Activated CD4-positive, CD25-positive, alpha-beta regulatory T cell treated with anti-CD3 and anti-CD28 coated beads, Interleukin-2, amount 50 U/mL, for 72 hours (primary cell): Measurements from ENCODE around the gene FABP2.
"Not testable (repeated sequence)": the region's sequence is repeated elsewhere in the genome, so short reads cannot be mapped to it uniquely, and the experiment has no call there.

Experiments
- DNase-seq: peaks from one replicate; pipeline ENCODE4 v3.0.0; 2021

The FABP2 gene

DNA sequence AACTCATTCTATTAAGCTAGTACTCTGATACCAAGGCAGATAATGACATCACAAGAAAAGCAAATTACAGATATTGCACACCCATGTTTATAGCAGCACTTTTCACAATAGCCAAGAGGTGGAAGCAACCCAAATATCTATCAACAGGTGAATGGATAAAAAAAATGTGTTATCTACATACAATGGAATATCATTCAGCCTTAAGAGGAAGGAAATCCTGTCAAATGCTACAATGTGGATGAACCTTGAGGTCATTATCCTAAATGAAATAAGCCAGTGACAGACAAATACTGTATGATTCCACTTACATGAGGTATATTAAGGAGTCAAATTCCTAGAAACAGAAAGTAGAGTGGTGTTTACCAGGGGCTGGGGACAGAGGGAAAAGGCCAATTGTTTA is 14.3 kb downstream of the FABP2 start:
- no peak for DNase-seq

- DNase-seq, result no peak
These were observed 17.5 kb downstream of the FABP2 start for GRCh38 chr4:119304431-119304830.

DNA sequence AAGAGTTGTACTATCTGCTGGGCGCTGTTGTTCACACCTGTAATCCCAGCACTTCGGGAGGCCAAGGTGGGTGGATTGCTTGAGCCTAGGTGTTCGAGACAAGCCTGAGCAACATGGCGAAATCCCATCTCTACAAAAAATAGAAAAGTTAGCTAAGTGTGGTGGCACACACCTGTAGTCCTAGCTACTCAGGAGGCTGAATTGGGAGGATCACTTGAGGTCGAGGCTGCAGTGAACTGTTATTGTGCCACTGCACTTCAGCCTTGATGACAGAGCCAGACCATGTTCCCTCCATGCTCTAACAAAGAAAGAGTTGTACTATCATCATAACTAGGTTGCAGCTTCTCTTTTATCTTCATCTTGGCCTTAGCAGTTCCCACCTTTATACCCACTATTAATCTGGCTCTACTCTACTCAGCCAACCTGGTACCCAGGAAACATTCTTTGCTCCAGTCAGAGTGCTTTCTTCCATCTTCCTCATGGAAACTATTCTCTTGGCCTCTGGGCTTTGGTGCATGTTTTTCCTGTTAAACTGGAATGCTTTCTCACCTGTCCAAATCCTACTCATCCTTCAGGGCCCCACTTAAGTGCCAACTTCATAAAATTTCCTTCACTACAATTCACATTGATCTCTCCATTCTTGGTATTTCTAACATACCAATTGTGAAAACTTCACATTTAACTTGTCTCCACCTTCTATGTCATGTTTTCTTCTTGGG is 18.2 kb downstream of the FABP2 start:
- no peak for DNase-seq

GRCh38 chr4:119302073-119302832 is 19.7 kb downstream of the FABP2 start:
- DNase-seq, result no peak

DNA sequence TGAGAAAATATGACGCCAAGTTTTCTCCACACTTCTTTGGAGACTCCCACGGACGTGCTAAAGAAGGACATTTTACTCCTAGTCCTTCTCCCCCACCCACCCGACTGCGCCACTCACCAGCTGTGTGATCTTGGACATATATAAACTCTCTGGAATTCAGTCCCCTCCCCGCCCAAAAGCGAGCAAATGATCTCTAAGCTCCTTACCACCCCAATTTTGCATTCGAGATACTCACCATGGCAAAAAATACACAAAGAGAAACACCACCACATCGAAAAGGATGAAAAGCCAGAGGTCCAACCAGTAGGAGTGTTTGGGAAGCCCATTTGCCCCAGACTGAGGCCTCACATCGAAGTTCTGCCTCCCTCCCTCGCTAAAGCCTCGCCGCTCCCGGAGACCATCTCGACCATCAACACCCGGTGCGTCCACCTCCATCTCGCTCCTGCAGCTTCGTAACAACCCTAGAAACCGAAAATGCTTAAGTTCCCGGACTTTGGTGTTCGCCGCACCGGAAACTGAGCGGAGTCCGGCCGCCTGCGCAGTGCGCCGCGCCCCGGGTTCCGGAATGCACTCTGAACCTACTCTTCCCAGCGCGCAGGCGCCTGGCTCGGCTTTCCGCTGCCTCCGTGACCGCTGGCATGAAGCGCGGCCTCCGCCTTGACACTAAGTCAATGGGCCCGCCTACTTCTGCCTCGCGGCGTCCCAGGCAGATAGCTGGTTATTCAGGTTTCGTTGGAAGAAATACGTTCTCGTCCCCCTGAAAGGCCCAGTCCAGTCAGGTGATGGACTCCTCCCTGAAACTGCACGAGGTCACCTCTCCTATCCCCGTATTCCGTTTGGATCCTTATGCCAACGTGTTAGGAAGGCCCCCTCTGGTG is 21.6 kb downstream of the FABP2 start:
- DNase-seq, result peak; percentile 93

DNA sequence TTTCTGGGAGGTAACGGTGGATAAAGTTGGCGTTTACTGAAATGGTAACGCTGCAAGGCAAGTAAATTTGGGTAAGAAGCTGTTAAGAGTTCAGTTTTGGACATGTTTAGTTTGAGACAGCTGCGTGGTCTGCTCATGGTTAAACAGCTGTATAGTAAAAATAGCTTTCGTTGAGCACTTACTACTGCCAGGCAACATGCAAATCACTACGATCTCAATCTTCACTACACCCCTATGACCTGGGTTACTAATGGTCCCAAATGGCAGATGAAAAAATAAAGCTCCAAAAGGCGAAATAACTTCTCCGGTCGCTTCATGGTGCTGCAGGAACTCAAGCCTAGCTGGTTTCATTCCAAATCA is 22.2 kb downstream of the FABP2 start:
- DNase-seq, result no peak

GRCh38 chr4:119299260-119299671 is 22.7 kb downstream of the FABP2 start:
- no peak for DNase-seq

DNA sequence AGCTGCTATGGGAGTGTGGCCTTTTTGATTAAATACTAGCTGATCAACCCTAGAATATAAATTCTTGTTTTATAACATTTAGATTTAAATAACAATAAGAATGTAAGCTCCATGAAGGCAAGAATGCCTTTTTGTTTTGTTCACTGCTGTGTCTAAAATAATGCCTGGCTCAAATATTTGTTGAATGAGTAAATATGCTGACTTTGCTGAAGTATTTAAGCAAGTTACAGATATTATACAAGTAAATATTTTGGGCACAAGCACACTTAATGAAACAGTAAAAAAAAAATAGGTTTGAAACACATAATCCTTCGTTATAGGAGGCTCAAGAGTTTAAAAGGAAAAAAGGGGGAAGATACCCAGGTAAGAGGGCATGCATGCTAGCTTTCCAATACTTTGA is 24.1 kb downstream of the FABP2 start:
- no peak for DNase-seq

GRCh38 chr4:119296356-119296755 is 25.6 kb downstream of the FABP2 start:
- DNase-seq, result no peak

DNA sequence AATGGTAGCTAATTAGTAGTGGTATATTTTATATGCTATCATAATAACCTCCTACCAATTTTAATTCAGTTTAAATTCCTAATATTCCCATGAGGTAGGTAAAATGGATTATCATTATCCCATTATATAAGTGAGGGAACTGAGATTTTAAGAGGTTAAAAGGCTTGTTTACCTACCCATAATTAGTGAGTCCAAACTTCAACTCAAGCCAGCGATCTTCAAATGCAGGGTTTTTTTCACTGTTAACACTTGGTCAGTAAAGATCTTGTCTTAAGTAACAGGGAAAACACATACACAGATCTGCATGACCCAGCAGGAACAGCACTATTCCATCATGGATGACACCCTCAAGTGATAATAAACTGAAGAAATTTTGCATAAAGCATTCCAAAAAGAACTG is 31.3 kb downstream of the FABP2 start:
- DNase-seq, result no peak

DNA sequence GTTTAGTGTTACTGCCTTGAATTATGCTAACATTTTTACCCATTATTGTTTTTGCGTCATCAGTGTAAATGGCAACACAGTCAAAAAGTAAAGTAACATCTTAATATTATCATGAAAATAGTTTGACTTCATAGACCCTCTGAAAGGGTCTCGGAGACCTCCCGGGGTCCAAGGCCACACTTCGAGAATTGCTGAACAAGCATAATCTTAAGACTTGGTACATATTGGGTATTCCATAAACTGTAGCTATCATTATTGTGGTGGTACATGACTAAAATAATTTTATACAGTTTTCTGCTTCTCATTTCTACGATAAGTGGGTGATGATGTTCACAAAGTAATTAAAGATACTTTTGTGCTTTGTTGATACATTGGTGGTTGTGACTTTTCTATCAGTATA is 32.6 kb downstream of the FABP2 start:
- DNase-seq, result no peak

DNA sequence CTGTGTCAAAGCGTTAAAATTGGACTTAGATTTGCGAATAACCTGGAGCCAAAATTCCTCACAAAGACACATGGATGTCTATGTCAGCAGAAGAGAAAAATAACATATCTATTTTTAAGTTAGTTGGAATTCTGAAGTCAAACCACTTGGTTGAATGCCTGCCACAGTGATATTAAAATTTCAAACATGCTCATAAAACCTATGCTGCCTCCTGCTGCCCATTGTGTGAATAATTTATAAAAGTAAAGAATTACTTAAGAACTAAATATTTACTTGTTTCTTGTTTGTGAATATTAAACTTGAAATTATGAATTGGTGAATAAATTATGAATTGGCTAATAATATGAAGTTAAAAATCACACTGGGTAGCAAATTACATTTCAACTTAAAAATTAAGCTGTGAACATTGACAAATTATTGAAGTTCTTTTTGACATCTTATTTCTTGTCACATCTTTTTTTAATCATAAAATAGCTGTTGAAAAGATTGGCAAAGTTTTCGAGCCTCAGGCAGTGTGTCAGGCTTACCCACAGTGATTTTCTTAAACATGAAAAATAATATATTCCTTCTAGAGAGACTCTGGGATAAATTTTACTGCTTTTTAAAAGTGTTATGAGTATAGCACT is 35.4 kb downstream of the FABP2 start:
- DNase-seq, result no peak

- DNase-seq, result no peak
These were observed 36.8 kb downstream of the FABP2 start for GRCh38 chr4:119284876-119285780.

GRCh38 chr4:119281393-119281792 is 40.5 kb downstream of the FABP2 start:
- no peak for DNase-seq

GRCh38 chr4:119279945-119280344 is 42.0 kb downstream of the FABP2 start:
- DNase-seq, result not testable (repeated sequence)

DNA sequence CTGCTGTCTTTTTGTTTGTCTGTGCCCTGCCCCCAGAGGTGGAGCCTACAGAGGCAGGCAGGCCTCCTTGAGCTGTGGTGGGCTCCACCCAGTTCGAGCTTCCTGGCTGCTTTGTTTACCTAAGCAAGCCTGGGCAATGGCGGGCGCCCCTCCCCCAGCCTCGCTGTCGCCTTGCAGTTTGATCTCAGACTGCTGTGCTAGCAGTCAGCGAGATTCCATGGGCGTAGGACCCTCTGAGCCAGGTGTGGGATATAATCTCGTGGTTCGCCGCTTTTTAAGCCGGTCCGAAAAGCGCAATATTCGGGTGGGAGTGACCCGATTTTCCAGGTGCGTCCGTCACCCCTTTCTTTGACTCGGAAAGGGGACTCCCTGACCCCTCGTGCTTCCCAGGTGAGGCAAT is 42.4 kb downstream of the FABP2 start:
- not testable (repeated sequence) for DNase-seq

GRCh38 chr4:119271361-119272085 is 50.4 kb downstream of the FABP2 start:
- no peak for DNase-seq

GRCh38 chr4:119268466-119268865 is 53.5 kb downstream of the FABP2 start:
- no peak for DNase-seq
